Activated T-helper 1 cell treated with anti-CD3 and anti-CD28 coated beads, Interleukin-12 subunit alpha, Interleukin-12 subunit beta, Interleukin-2, Interleukin-4 antibody, amounts not matched to agents 30 ng/mL and 10 ng/mL and 1 ng/mL, durations not matched to agents 14 hours and 24 hours and 36 hours (primary cell): Measurements from ENCODE around the gene LRFN4. TPM values are rescaled to one million over a fixed set of nuclear protein-coding genes. Genes with fewer than 3 reads are reported as not detected.
A peak's percentile ranks its signal among the peaks of the same experiment; 100 is the strongest.

Experiments used
- DNase-seq: peaks from one replicate; pipeline ENCODE4 v3.0.0; 2021; ENCODE audit warnings: low spot score
- H3K27ac Mint-ChIP-seq: one replicate; pipeline ENCODE4 v1.8.0; 2021; ENCODE audit warnings: mild to moderate bottlenecking, mixed read lengths
- H3K27me3 Mint-ChIP-seq: one replicate; pipeline ENCODE4 v1.8.0; 2022; ENCODE audit warnings: mild to moderate bottlenecking, moderate library complexity, mixed read lengths; ENCODE audit not compliant: insufficient read depth
- H3K36me3 Mint-ChIP-seq: one replicate; pipeline ENCODE4 v1.8.0; 2021; ENCODE audit warnings: low read depth, mixed read lengths
- H3K4me1 Mint-ChIP-seq: one replicate; pipeline ENCODE4 v1.8.0; 2021; ENCODE audit warnings: low read depth, mixed read lengths
- H3K4me3 Mint-ChIP-seq: one replicate; pipeline ENCODE4 v1.8.0; 2021; ENCODE audit warnings: mild to moderate bottlenecking, moderate library complexity, mixed read lengths
- H3K9me3 Mint-ChIP-seq: one replicate; pipeline ENCODE4 v1.8.0; 2021; ENCODE audit warnings: mixed read lengths
- intact Hi-C: fragments of 100-400 bp; cut with micrococcal nuclease; formaldehyde crosslinking; loops from one replicate; pipeline ENCODE4 v1.15.1; 2024
- total RNA-seq: library from RNA; stranded (reverse); gene quantifications from 2 replicates; pipeline ENCODE4 v1.2.3, GENCODE V29; 2022

The LRFN4 gene
- total RNA-seq, 1 donor from 2014 or later = 49.6 TPM

DNA sequence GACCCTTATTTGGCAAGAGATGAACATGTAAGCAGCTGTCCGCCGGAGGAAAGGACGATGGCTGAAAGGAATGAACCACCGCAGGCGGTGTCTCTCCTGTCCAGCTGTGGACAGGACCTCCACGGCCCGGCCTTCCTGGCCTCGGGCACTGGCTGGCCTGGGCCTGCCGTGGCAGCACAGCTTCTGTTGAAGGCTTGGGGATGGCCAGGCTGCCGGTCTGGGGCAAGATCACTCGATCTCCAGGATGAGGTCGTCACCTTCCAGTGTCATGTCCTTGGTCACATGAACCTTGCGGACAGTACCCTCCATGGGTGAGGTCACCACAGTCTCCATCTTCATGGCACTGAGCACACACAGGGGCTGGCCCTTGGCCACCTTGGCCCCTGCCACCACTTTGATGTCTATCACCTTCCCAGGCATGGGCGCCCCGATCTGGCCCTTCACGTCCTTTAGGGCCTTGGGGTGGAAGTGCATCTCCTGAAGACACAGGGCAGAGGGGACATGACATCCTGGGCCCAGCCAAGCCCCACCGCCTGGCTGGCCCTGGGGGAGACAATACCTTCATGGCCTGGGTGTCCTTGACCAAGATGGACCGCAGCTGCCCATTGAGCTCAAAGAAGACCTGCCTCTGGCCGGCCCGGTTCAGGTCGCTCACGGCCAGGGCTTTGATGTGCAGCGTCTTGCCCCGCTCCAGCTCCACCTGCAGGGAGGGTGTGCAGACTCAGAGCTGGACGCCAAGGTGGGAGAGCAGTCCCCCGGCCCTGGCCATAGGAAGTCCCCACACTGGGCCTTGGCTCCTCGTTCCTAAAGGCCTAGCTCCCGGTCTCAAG lies 8.0 kb upstream of the LRFN4 start:
- H3K4me3 Mint-ChIP-seq = no peak overlapping the region
- peaks cover 10% of the 10 kb centered on the region for H3K36me3 Mint-ChIP-seq
- H3K27me3 Mint-ChIP-seq = no peaks in the 10 kb centered on the region
- no peak overlapping the region for H3K27ac Mint-ChIP-seq
- no peaks in the 10 kb centered on the region for H3K9me3 Mint-ChIP-seq
- intact Hi-C loops = loop anchor here (10.0 kb wide), 1 partner anchor 386 kb away; no protein-coding TSS in a partner anchor
- DNase-seq = no peak
- peaks cover 16% of the 10 kb centered on the region for H3K4me1 Mint-ChIP-seq

DNA sequence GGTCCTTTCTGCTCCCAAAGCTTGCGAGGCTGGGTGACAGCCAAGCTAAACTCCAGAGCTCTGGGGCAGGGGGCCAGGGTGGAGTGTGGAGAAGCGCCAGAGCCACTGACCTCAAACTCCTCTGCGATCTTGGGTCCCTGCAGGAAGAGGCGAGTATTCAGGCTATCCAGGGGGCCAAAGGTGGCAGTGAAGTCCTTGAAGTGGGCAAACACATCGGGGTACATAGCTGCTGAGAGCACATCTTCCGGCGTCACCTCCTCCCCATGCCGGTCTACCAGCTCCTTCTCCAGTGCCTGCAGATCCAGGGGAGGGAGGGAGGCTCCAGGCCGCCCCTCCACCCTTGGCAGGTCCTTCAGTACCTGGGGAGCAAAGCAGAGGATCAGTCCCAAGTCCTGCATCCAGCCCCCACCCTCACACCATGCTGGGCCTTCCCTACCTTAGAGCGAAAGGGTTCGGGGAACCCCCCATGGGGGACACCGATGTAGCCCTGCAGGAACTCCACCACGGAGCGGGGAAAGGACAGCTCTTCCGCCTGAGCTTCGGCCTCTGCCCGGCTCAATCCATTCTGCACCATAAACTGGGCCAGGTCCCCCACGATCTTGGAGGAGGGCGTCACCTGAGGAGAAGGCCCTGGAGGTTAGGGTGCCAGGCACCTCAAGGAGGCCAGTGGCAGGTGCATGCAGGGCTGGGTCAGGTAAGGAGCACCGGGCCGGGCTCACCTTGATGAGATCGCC lies 7.2 kb upstream of the LRFN4 start:
- Mint-ChIP-seq H3K4me3 (no peak overlapping the region), H3K9me3 (no peaks in the 10 kb centered on the region), H3K4me1 (peaks cover 10% of the 10 kb centered on the region), H3K36me3 (peaks cover 7% of the 10 kb centered on the region), H3K27me3 (no peaks in the 10 kb centered on the region), H3K27ac (no peak overlapping the region)
- intact Hi-C loops = loop anchor here (10.0 kb wide), 1 partner anchor 385 kb away; no protein-coding TSS in a partner anchor
- no peak for DNase-seq

DNA sequence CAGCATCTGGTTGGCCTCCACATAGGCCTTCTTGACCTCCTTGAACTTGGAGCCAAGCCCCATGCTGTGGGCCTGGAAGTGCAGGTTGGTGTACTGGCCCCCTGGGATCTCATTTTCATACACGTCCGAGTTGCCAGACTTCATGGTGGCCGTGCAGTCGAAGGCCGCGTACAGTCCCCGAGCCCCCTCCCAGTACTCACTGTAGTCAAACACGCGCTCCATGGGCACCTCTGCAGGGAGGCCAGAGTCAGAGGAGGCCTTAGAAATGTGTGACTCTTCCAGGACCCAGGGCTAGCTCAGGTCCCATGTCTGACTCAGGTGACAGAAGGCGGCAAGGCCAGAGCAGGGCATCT lies 6.7 kb upstream of the LRFN4 start:
- intact Hi-C loops = no loop called here
- peaks cover 10% of the 10 kb centered on the region for H3K4me1 Mint-ChIP-seq
- peaks cover 3% of the 10 kb centered on the region for H3K36me3 Mint-ChIP-seq
- H3K27me3 Mint-ChIP-seq = no peaks in the 10 kb centered on the region
- peak overlapping the region; percentile 12 for H3K27ac Mint-ChIP-seq
- no peak overlapping the region for H3K4me3 Mint-ChIP-seq
- no peak for DNase-seq
- H3K9me3 Mint-ChIP-seq = no peaks in the 10 kb centered on the region

DNA sequence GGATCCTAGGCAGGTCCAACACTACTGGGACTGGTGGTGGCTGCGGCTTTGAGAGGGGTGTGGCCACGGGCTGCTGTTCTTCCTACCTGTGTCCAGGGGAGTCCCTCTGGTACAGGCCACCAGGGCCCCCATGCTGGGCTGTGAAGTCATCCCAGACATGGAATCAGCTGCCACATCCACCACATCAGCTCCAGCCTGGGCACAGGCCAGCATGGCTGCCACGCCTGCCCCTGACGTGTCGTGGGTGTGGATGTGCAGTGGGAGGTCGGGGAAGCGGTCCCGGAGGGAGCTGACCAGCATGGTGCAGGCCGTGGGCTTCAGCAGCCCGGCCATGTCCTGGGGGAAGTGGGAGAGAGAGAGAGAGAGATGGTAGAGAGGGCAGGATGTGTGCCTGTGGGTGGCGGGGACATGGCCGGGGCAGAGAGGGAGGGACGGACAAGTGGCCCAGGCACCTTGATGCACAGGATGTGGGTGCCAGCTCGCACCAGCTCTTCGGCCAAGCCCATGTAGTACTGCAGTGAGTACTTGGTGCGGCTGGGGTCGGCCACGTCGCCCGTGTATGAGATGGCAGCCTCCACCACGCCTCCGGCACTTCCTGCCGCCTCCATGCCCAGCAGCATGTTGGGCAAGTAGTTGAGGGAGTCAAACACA lies 6.2 kb upstream of the LRFN4 start:
- Mint-ChIP-seq H3K27ac (no peak overlapping the region), H3K4me3 (no peak overlapping the region), H3K27me3 (no peaks in the 10 kb centered on the region), H3K36me3 (peaks cover 2% of the 10 kb centered on the region), H3K9me3 (no peaks in the 10 kb centered on the region), H3K4me1 (peaks cover 13% of the 10 kb centered on the region)
- intact Hi-C loops = no loop called here
- DNase-seq = no peak

DNA sequence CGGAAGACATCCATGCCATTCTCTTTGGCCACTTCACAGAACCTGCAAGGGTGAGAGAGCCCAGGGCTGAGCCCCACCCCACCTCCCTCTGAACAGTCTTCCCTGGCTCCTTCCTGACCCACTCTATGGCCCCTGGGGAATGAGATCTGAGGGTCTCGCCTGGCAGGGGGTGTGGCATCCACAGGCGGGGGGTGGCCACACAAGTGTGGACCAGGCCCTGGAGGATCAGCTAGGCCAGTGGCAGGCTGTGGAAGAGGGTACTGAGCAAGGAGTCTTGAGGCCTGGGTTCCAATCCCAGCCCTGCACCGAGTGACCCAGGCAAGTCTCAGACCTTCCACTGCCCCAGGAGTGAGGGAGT lies 5.6 kb upstream of the LRFN4 start:
- no peak overlapping the region for H3K4me3 Mint-ChIP-seq
- H3K27me3 Mint-ChIP-seq = no peaks in the 10 kb centered on the region
- no peaks in the 10 kb centered on the region for H3K9me3 Mint-ChIP-seq
- intact Hi-C loops = no loop called here
- peaks cover 14% of the 10 kb centered on the region for H3K4me1 Mint-ChIP-seq
- peak overlapping the region; percentile 91 for H3K27ac Mint-ChIP-seq
- no peak for DNase-seq
- peaks cover 2% of the 10 kb centered on the region for H3K36me3 Mint-ChIP-seq

DNA sequence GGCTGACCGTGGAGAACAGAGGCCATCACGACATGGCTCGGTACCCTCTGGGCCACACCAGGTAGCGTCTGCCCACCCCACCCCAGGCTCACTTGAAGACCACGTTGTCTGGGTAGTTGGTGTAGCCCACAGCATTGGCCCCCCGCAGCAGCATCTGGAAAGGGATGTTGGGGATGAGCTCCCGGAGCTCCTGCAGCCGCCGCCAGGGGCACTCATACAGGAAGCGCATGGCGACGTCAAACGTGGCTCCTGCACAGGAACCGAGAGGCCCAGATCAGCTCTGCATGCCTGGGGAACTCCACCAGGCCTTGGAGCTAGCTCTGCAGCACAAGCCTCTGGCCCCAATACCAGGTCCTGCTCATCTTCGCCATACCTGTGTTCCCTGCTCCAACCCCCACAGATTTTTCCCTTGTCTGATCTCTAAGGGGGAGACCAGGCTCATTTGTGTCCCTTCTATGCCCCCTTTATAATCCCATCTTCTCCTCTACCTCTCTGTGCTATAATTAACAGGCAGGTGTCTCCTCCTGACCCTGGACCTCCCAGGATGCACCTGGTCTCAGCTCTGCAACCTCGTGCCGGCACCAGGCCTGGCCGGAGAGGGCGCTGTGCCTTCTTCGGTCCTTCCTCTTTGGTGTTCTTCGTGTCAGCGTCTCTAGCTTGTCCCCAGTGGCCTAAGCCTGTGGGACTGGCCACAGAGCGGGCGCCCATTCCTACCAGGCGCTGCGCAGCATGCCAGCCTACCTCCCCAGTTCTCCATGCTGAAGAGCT lies 5.0 kb upstream of the LRFN4 start:
- peaks cover 14% of the 10 kb centered on the region for H3K4me1 Mint-ChIP-seq
- peak overlapping the region; percentile 91 for H3K27ac Mint-ChIP-seq
- no peaks in the 10 kb centered on the region for H3K27me3 Mint-ChIP-seq
- no peaks in the 10 kb centered on the region for H3K9me3 Mint-ChIP-seq
- H3K36me3 Mint-ChIP-seq = no peaks in the 10 kb centered on the region
- intact Hi-C loops = no loop called here
- H3K4me3 Mint-ChIP-seq = no peak overlapping the region
- peak; percentile 24 for DNase-seq

DNA sequence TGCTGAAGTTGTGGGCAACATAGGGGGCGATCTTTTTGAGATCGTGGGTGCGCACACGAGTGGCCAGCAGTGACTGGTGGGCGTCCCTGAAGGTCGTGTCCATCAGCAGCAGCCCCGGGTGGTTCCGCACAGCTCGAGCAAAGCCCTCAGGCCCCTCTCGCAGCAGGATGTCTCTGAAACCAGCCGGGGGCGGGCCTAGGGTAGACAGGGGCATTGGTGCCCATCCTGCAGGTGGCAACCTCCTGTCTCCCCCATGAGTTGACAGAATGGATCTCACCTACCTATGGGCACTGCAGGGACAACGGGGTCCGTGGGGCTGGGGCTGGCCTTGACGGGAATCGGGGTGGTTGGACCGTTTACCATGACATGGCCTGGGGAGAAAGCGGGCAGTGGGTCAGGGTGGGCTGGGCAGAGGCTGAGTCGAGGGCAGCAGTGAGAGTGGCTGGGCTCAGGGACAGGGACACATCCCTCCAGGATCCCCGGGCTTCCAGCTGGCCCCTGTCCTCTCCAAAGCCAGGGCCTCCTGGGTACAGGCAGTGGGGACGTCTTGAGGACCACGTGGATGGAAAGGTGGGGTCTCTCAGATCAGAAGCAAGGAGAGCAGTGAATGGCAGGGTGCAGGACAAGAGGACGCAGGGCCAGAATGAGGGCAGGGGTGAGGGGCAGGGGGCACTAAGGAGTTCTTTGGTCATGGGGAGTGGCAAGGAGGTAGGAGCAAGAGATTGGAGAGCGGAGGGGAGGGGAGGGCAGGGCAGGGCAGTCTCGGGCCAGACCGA lies 4.2 kb upstream of the LRFN4 start:
- no peaks in the 10 kb centered on the region for H3K36me3 Mint-ChIP-seq
- intact Hi-C loops = no loop called here
- H3K27me3 Mint-ChIP-seq = no peaks in the 10 kb centered on the region
- peak overlapping the region; percentile 91 for H3K27ac Mint-ChIP-seq
- H3K9me3 Mint-ChIP-seq = no peaks in the 10 kb centered on the region
- no peak overlapping the region for H3K4me3 Mint-ChIP-seq
- DNase-seq = no peak
- peaks cover 14% of the 10 kb centered on the region for H3K4me1 Mint-ChIP-seq

DNA sequence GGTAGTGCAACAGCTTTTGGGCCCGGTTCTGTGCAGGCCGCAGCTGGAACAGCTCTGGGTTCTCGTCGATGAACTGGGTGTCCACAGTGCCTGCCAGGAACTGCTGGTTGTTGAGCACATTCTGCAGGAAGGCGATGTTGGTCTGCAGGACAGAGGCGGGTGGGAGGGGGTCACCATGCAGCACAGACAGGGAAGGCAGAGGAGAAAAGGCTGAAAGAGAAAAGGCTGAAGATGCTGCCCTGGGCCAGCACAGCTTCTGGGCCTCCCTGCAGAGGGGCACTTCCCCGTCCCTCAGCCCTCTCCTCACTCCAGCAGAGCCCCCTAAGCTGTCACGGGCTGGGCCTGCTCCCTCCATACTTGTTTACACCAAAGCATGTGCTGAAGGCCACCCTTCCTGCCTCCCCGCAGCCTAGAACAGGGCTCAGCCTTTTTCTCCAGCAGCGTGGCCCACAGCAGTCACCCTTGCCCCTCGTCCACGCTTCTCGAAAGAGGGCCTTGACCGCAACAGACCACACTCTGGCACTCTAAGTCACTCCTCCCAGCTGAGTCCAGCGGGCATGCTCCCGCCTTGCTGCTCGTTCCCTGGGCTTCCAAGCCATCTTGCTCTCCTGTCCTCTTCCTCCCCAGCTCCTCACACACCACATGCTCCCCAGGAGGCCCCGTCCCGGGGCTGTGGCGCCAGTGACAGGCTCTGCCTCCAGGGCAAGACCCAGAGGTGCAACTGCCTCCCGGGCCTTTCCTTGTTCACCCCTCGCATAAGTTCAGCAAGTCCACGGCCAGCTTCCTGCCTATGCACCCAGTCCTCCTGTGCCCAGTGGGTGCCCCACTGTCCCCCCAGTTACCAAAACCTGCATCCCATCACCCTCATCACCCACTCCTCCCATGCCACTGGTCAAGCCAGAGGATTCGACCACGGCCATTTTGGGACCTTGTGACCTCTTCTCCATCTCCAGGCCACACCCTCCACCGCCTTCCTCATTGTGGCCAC lies 3.3 kb upstream of the LRFN4 start:
- Mint-ChIP-seq H3K9me3 (no peaks in the 10 kb centered on the region), H3K27me3 (no peaks in the 10 kb centered on the region), H3K4me3 (no peak overlapping the region), H3K36me3 (no peaks in the 10 kb centered on the region), H3K27ac (no peak overlapping the region), H3K4me1 (peaks cover 14% of the 10 kb centered on the region)
- no peak for DNase-seq
- intact Hi-C loops = no loop called here

DNA sequence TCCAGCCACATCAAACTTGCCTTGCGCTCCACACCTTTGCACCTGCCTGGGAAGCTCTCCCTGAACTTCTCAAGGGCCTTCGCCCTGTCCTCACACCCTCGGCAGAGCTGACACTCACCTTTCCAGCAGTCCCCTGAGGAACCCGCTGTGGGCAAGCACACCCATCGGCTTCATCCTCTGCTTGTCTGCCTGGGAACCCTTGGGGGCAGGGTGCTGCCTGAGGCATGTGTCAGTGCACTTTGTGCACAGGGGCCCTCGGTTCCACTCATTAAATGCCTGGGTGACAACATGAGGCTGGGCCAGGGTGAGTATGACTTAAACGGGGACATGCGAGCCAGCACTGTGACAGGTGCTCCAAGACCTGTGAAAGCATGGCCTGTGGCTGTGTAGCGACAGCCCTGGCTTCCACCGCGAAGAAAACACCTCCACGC lies 2.6 kb upstream of the LRFN4 start:
- H3K4me3 Mint-ChIP-seq = peak overlapping the region; percentile 19
- H3K27me3 Mint-ChIP-seq = no peaks in the 10 kb centered on the region
- H3K27ac Mint-ChIP-seq = no peak overlapping the region

DNA sequence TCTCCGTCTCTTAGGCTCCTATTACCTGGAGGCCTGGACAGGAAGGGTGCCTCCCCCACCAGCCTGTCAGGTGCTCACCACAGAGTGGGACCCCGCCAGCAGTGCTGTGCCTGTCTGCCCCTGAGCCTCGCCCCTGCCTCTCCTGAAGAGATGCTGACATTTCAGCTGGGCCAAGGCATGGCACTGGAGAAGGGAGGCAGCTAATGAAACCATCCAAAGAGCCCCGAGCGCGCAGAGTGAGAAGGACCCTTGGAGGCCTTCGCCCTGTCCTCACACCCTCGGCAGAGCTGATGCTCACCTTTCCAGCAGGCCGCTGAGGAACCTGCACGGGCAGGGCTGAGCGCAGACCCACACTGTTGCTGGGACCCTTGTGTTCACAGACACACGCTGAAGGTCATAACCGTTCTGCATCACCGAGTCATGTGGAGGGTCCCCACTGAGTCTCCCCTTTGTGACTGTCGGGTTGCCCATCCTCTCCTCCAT lies 2.1 kb upstream of the LRFN4 start:
- intact Hi-C loops = no loop called here
- peak overlapping the region; percentile 19 for H3K4me3 Mint-ChIP-seq
- peaks cover 14% of the 10 kb centered on the region for H3K4me1 Mint-ChIP-seq
- H3K27ac Mint-ChIP-seq = no peak overlapping the region
- no peaks in the 10 kb centered on the region for H3K27me3 Mint-ChIP-seq
- no peaks in the 10 kb centered on the region for H3K36me3 Mint-ChIP-seq
- DNase-seq = no peak
- H3K9me3 Mint-ChIP-seq = no peaks in the 10 kb centered on the region

More for the DNA sequence above, 2.6 kb upstream of the LRFN4 start:
- Mint-ChIP-seq H3K4me1 (peaks cover 14% of the 10 kb centered on the region), H3K36me3 (no peaks in the 10 kb centered on the region), H3K9me3 (no peaks in the 10 kb centered on the region)
- intact Hi-C loops = no loop called here
- DNase-seq = no peak
